BJ (cell line): Measurements from ENCODE around the gene NEFH. TPM values are rescaled to one million over a fixed set of nuclear protein-coding genes. Genes with fewer than 3 reads are reported as not detected.
"Not testable (repeated sequence)": the region's sequence is repeated elsewhere in the genome, so short reads cannot be mapped to it uniquely, and the experiment has no call there.

Experiments used
- CTCF ChIA-PET: fragments of 350-600 bp; formaldehyde crosslinking; extraction: SDS; loops from one replicate; lab custom pipeline; 2021; ENCODE audit warnings: antibody characterized with exemption, inconsistent platforms; lab: Yijun Ruan, JAX
- POLR2A ChIA-PET: fragments of 300-600 bp; sonication (Branson Sonifier 250); formaldehyde crosslinking; extraction: SDS; loops from one replicate; lab custom pipeline; 2021; ENCODE audit warnings: antibody characterized with exemption; lab: Charles Lee
- DNase-seq: peaks from one replicate; pipeline ENCODE4 v3.0.0-alpha.2; 2011; ENCODE audit warnings: low read depth
- H3K27me3 ChIP-seq: 2 replicates; pipeline ENCODE4 v1.6.0; 2011; ENCODE audit warnings: low read length; ENCODE audit not compliant: control insufficient read depth, insufficient read depth
- H3K36me3 ChIP-seq: 2 replicates; pipeline ENCODE4 v1.5.1; 2011; ENCODE audit warnings: low read length; ENCODE audit not compliant: control insufficient read depth, insufficient read depth
- H3K4me3 ChIP-seq: 2 replicates; pipeline ENCODE4 v1.5.1; 2011; ENCODE audit warnings: low read depth, mild to moderate bottlenecking, control low read depth, low read length
- CTCF ChIP-seq: IDR thresholded peaks from 2 replicates; pipeline ENCODE4 v1.5.1; 2011; ENCODE audit warnings: low read depth, mild to moderate bottlenecking, control low read depth, inconsistent platforms, low read length, moderate library complexity; ENCODE audit not compliant: insufficient read depth
- polyA plus RNA-seq: library from polyadenylated mRNA; depleted of rRNA; stranded (reverse); fragments of >200 nt; gene quantifications from 2 replicates; pipeline ENCODE4 v1.2.3, GENCODE V29; 2011

Gene NEFH
- polyA plus RNA-seq, 1 experiment = 1.2 TPM

GRCh38 chr22:29483254-29483653 is 3.2 kb downstream of the NEFH start:
- ChIA-PET POLR2A (no interaction called here), CTCF (no interaction called here)
- Histone ChIP-seq H3K36me3 (no peaks in the 10 kb centered on the region), H3K4me3 (no peak overlapping the region), H3K27me3 (peaks cover 31% of the 10 kb centered on the region)
- no peak for DNase-seq
- no peak for TF ChIP-seq CTCF

GRCh38 chr22:29484642-29485041 is 4.6 kb downstream of the NEFH start:
- no peak for TF ChIP-seq CTCF
- POLR2A ChIA-PET = no interaction called here

GRCh38 chr22:29485448-29485847 is 5.4 kb downstream of the NEFH start:
- no peak for TF ChIP-seq CTCF
- CTCF ChIA-PET = no interaction called here
- POLR2A ChIA-PET = no interaction called here
- H3K4me3 ChIP-seq = no peak overlapping the region
- H3K36me3 ChIP-seq = no peaks in the 10 kb centered on the region
- DNase-seq = no peak
- peaks cover 15% of the 10 kb centered on the region for H3K27me3 ChIP-seq

More at GRCh38 chr22:29484642-29485041, 4.6 kb downstream of the NEFH start:
- CTCF ChIA-PET = interaction anchor here (0.8 to 1.3 kb wide), 2 partner anchors 13 to 19 kb away, joined by 3 read pairs; no protein-coding TSS in a partner anchor
- DNase-seq = no peak
- H3K36me3 ChIP-seq = no peaks in the 10 kb centered on the region
- peaks cover 20% of the 10 kb centered on the region for H3K27me3 ChIP-seq
- H3K4me3 ChIP-seq = no peak overlapping the region

- no peak for TF ChIP-seq CTCF
- H3K4me3 ChIP-seq = no peak overlapping the region
- peaks cover 2% of the 10 kb centered on the region for H3K27me3 ChIP-seq
- CTCF ChIA-PET = interaction anchor here (0.6 to 1.4 kb wide), 2 partner anchors 16 to 57 kb away, joined by 3 to 4 read pairs; no protein-coding TSS in a partner anchor
- no peak for DNase-seq
- POLR2A ChIA-PET = no interaction called here
- no peaks in the 10 kb centered on the region for H3K36me3 ChIP-seq
These were observed 7.5 kb downstream of the NEFH start for GRCh38 chr22:29487426-29487986.

- CTCF ChIA-PET, POLR2A ChIA-PET, DNase-seq, H3K27me3 ChIP-seq, H3K36me3 ChIP-seq, H3K4me3 ChIP-seq: not testable (repeated sequence)
These were observed 9.2 kb downstream of the NEFH start for GRCh38 chr22:29489127-29489780.

- no peaks in the 10 kb centered on the region for H3K27me3 ChIP-seq
- POLR2A ChIA-PET = no interaction called here
- no peak overlapping the region for H3K4me3 ChIP-seq
- H3K36me3 ChIP-seq = no peaks in the 10 kb centered on the region; the same call in 1 of the 2 replicates
- DNase-seq = no peak
- TF ChIP-seq CTCF = no peak
- CTCF ChIA-PET = no interaction called here
These were observed 11.0 kb downstream of the NEFH start for GRCh38 chr22:29491012-29491411.
